HEK293 (cell line): ENCODE data around the gene MDN1.

Experiments
- CTCF ChIA-PET: fragments of 350-600 bp; formaldehyde crosslinking; extraction: SDS; loops from one replicate; lab custom pipeline; 2021; ENCODE audit warnings: antibody characterized with exemption; lab: Yijun Ruan, JAX
- POLR2A ChIA-PET: fragments of 300-600 bp; formaldehyde crosslinking; extraction: SDS; loops from one replicate; lab custom pipeline; 2020; ENCODE audit warnings: antibody characterized with exemption, inconsistent platforms; lab: Yijun Ruan, JAX
- H3K27ac ChIP-seq: fragments of 200-500 bp; sonication (Bioruptor generic); 2 replicates; pipeline ENCODE4 v1.5.1; 2014; ENCODE audit warnings: low read depth, low read length, control low read depth, inconsistent platforms; ENCODE audit errors: extremely low read depth
- H3K36me3 ChIP-seq, 2 experiments: fragments of 200-500 bp in 1 of 2; sonication (Bioruptor generic) in 1 of 2; 1 replicate in 1 of 2; 2 replicates in 1 of 2; pipeline ENCODE4 v1.5.1; 2014 to 2017; ENCODE audit warnings: inconsistent platforms in 2 of 2, low read length in 2 of 2; ENCODE audit not compliant: control insufficient read depth in 2 of 2, insufficient read depth in 1 of 2
- H3K4me1 ChIP-seq: fragments of 200-500 bp; sonication (Bioruptor generic); 2 replicates; pipeline ENCODE4 v1.5.1; 2014; ENCODE audit warnings: mild to moderate bottlenecking, low read length, inconsistent platforms; ENCODE audit not compliant: control insufficient read depth, insufficient read depth
- H3K4me3 ChIP-seq: 2 replicates; pipeline ENCODE4 v1.5.1; 2011; ENCODE audit warnings: low read depth, mild to moderate bottlenecking, control low read depth, low read length, moderate library complexity
- H3K9me3 ChIP-seq: fragments of 200-500 bp; sonication (Bioruptor generic); 2 replicates; pipeline ENCODE4 v1.5.1; 2014; ENCODE audit warnings: low read depth, low read length, inconsistent platforms; ENCODE audit not compliant: control insufficient read depth, insufficient read depth
- GLIS2 ChIP-seq: fragments of 450-650 bp; formaldehyde crosslinking; IDR thresholded peaks from 2 replicates; pipeline ENCODE4 v1.5.1; 2016; ENCODE audit warnings: missing biosample characterization, missing genetic modification characterization
- IKZF3 ChIP-seq: fragments of 450-650 bp; IDR thresholded peaks from 2 replicates; pipeline ENCODE4 v1.5.0; 2018; ENCODE audit warnings: missing biosample characterization, mild to moderate bottlenecking, missing genetic modification characterization, moderate library complexity
- OSR2 ChIP-seq: fragments of 450-650 bp; formaldehyde crosslinking; IDR thresholded peaks from 2 replicates; pipeline ENCODE4 v1.5.1; 2016; ENCODE audit warnings: missing biosample characterization, missing genetic modification characterization
- REPIN1 ChIP-seq: fragments of 450-650 bp; formaldehyde crosslinking; IDR thresholded peaks from 2 replicates; pipeline ENCODE4 v1.5.1; 2017; ENCODE audit warnings: missing biosample characterization, missing genetic modification characterization, low read depth
- SCRT2 ChIP-seq: fragments of 450-650 bp; formaldehyde crosslinking; IDR thresholded peaks from 2 replicates; pipeline ENCODE4 v1.5.1; 2016; ENCODE audit warnings: missing biosample characterization, missing genetic modification characterization
- WT1 ChIP-seq: fragments of 450-650 bp; formaldehyde crosslinking; IDR thresholded peaks from 2 replicates; pipeline ENCODE4 v1.5.1; 2016; ENCODE audit warnings: missing biosample characterization, missing genetic modification characterization
- ZBTB1 ChIP-seq: fragments of 450-650 bp; formaldehyde crosslinking; IDR thresholded peaks from 2 replicates; pipeline ENCODE4 v1.5.1; 2016; ENCODE audit warnings: missing biosample characterization, missing genetic modification characterization
- ZBTB48 ChIP-seq: fragments of 450-650 bp; formaldehyde crosslinking; IDR thresholded peaks from 2 replicates; pipeline ENCODE4 v1.5.1; 2016; ENCODE audit warnings: missing biosample characterization, missing genetic modification characterization
- ZFP3 ChIP-seq: fragments of 450-650 bp; formaldehyde crosslinking; IDR thresholded peaks from 2 replicates; pipeline ENCODE4 v1.5.1; 2016; ENCODE audit warnings: low read depth, missing biosample characterization, missing genetic modification characterization
- ZFP69B ChIP-seq: fragments of 450-650 bp; formaldehyde crosslinking; IDR thresholded peaks from 2 replicates; pipeline ENCODE4 v1.5.1; 2016; ENCODE audit warnings: missing biosample characterization, missing genetic modification characterization
- ZNF16 ChIP-seq: fragments of 450-650 bp; formaldehyde crosslinking; IDR thresholded peaks from 2 replicates; pipeline ENCODE4 v1.5.1; 2016; ENCODE audit warnings: low read depth, missing biosample characterization, missing genetic modification characterization
- ZNF350 ChIP-seq: fragments of 450-650 bp; formaldehyde crosslinking; IDR thresholded peaks from 2 replicates; pipeline ENCODE4 v1.5.0; 2017; ENCODE audit warnings: missing biosample characterization, mild to moderate bottlenecking, missing genetic modification characterization
- ZNF366 ChIP-seq: fragments of 450-650 bp; formaldehyde crosslinking; conservative IDR thresholded peaks from 2 replicates; pipeline ENCODE4 v1.5.1; 2016; ENCODE audit warnings: missing biosample characterization, missing genetic modification characterization
- ZNF416 ChIP-seq: fragments of 450-650 bp; formaldehyde crosslinking; IDR thresholded peaks from 2 replicates; pipeline ENCODE4 v1.5.1; 2016; ENCODE audit warnings: missing biosample characterization, missing genetic modification characterization
- ZNF529 ChIP-seq: fragments of 450-650 bp; formaldehyde crosslinking; IDR thresholded peaks from 2 replicates; pipeline ENCODE4 v1.5.1; 2017; ENCODE audit warnings: missing genetic modification characterization, missing biosample characterization; ENCODE audit not compliant: insufficient replicate concordance
- ZNF555 ChIP-seq: fragments of 450-650 bp; formaldehyde crosslinking; conservative IDR thresholded peaks from 2 replicates; pipeline ENCODE4 v1.5.1; 2017; ENCODE audit warnings: missing biosample characterization, mild to moderate bottlenecking, missing genetic modification characterization, inconsistent platforms
- ZNF585B ChIP-seq: fragments of 450-650 bp; formaldehyde crosslinking; IDR thresholded peaks from 2 replicates; pipeline ENCODE4 v1.5.1; 2016; ENCODE audit warnings: missing biosample characterization, missing genetic modification characterization
- ZNF596 ChIP-seq: fragments of 450-650 bp; IDR thresholded peaks from 2 replicates; pipeline ENCODE4 v1.5.0; 2018; ENCODE audit warnings: missing biosample characterization, mild to moderate bottlenecking, missing genetic modification characterization, moderate library complexity
- ZNF600 ChIP-seq: fragments of 450-650 bp; formaldehyde crosslinking; IDR thresholded peaks from 2 replicates; pipeline ENCODE4 v1.5.1; 2016; ENCODE audit warnings: missing biosample characterization, missing genetic modification characterization
- ZNF623 ChIP-seq: fragments of 450-650 bp; formaldehyde crosslinking; IDR thresholded peaks from 2 replicates; pipeline ENCODE4 v1.5.1; 2016; ENCODE audit warnings: missing biosample characterization, missing genetic modification characterization
- ZNF654 ChIP-seq: fragments of 450-650 bp; formaldehyde crosslinking; IDR thresholded peaks from 2 replicates; pipeline ENCODE4 v1.5.1; 2016; ENCODE audit warnings: low read depth, missing biosample characterization, missing genetic modification characterization
- ZNF707 ChIP-seq: fragments of 450-650 bp; formaldehyde crosslinking; IDR thresholded peaks from 2 replicates; pipeline ENCODE4 v1.5.1; 2016; ENCODE audit warnings: missing biosample characterization, missing genetic modification characterization
- ZNF768 ChIP-seq: fragments of 450-650 bp; formaldehyde crosslinking; IDR thresholded peaks from 2 replicates; pipeline ENCODE4 v1.5.1; 2018; ENCODE audit warnings: missing biosample characterization, mild to moderate bottlenecking, missing genetic modification characterization
- TF ChIP-seq, protein P1 (sequence below): fragments of 450-650 bp; formaldehyde crosslinking; IDR thresholded peaks from 2 replicates; pipeline ENCODE4 v1.5.1; 2016; ENCODE audit warnings: missing biosample characterization, missing genetic modification characterization
- TF ChIP-seq, protein P2 (sequence below): fragments of 450-650 bp; formaldehyde crosslinking; IDR thresholded peaks from 2 replicates; pipeline ENCODE4 v1.5.1; 2017; ENCODE audit warnings: missing biosample characterization, missing genetic modification characterization

The MDN1 gene

DNA sequence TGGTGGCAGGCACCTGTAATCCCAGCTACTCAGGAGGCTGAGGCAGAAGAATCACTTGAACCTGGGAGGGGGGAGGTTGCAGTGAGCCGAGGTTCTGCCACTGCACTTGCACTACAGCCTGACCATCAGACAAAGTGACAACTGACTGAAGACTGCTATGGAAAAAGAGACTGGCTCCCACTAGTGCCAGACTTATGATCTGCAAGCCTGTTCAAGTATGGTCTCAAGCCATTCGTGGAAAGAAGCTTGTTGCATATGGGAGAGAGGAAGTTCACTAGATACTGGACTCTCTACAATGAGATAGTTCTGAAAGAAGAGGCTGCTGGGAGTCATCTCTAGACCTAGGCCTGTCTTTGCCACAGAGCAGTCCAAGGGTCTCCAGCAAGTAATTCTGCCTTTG lies 26.7 kb downstream of the MDN1 start:
- H3K4me3 ChIP-seq = no peak overlapping the region
- CTCF ChIA-PET = interaction anchor here (0.6 to 2.0 kb wide), 25 partner anchors 10 to 810 kb away, joined by 3 to 22 read pairs (median 4); no protein-coding TSS in a partner anchor
- no peaks in the 10 kb centered on the region for H3K9me3 ChIP-seq
- H3K4me1 ChIP-seq = no peaks in the 10 kb centered on the region
- H3K27ac ChIP-seq = no peak overlapping the region
- H3K36me3 ChIP-seq = peaks cover 8 to 67% of the 10 kb centered on the region in 2 experiments; a peak in 2 of 3 replicates
- 0 out of 2 replicates have a peak, but pooled peaks have one; percentile 46 for TF ChIP-seq ZNF600
- TF ChIP-seq OSR2 (tag by site-specific recombination) = no peak
- peak; percentile 23 for TF ChIP-seq ZNF654 (tag by site-specific recombination)
- TF ChIP-seq IKZF3 (tag by site-specific recombination) = no peak
- TF ChIP-seq, protein P1, sequence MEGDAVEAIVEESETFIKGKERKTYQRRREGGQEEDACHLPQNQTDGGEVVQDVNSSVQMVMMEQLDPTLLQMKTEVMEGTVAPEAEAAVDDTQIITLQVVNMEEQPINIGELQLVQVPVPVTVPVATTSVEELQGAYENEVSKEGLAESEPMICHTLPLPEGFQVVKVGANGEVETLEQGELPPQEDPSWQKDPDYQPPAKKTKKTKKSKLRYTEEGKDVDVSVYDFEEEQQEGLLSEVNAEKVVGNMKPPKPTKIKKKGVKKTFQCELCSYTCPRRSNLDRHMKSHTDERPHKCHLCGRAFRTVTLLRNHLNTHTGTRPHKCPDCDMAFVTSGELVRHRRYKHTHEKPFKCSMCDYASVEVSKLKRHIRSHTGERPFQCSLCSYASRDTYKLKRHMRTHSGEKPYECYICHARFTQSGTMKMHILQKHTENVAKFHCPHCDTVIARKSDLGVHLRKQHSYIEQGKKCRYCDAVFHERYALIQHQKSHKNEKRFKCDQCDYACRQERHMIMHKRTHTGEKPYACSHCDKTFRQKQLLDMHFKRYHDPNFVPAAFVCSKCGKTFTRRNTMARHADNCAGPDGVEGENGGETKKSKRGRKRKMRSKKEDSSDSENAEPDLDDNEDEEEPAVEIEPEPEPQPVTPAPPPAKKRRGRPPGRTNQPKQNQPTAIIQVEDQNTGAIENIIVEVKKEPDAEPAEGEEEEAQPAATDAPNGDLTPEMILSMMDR (tag by site-specific recombination) = peak; percentile 56
- peak; percentile 88 for TF ChIP-seq SCRT2
- TF ChIP-seq ZNF596 (tag by site-specific recombination) = no peak
- TF ChIP-seq ZNF529 (tag by site-specific recombination) = no peak
- POLR2A ChIA-PET = interaction anchor here (1.2 kb wide), 1 partner anchor 36 kb away, joined by 6 read pairs; the partner anchor contains the start of gene CASP8AP2

DNA sequence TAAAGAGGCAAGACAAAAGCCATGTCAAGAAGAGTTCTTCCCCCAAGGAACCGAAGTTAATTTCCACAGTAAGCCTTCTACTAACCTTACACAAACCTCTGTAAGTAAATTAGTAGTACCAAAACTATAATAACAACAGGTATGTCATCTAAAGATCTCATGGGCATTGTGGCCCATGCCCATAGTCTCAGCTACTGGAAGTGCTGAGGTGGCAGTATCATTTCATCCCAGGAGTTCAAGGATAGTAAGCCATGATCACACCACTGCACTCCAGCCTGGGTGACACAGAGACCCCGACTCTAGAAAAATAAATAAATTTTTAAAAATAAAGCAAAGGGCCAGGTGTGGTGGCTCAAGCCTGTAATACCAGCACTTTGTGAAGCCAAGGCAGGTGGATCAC lies 29.2 kb downstream of the MDN1 start:
- CTCF ChIA-PET = interaction anchor here (0.6 kb wide), 2 partner anchors 146 to 361 kb away, joined by 3 read pairs; no protein-coding TSS in a partner anchor
- TF ChIP-seq ZNF707 (tag by site-specific recombination) (no peak), ZNF366 (tag by site-specific recombination) (no peak), ZNF623 (tag by site-specific recombination) (no peak), ZNF768 (no peak), REPIN1 (no peak), ZBTB48 (tag by site-specific recombination) (no peak), ZNF416 (tag by site-specific recombination) (no peak), ZNF585B (tag by site-specific recombination) (no peak), WT1 (no peak), ZNF350 (tag by site-specific recombination) (no peak), ZFP3 (no peak), GLIS2 (tag by site-specific recombination) (no peak), ZNF555 (no peak), ZNF16 (tag by site-specific recombination) (no peak), ZFP69B (no peak), ZBTB1 (tag by site-specific recombination) (no peak)
- TF ChIP-seq, protein P2, sequence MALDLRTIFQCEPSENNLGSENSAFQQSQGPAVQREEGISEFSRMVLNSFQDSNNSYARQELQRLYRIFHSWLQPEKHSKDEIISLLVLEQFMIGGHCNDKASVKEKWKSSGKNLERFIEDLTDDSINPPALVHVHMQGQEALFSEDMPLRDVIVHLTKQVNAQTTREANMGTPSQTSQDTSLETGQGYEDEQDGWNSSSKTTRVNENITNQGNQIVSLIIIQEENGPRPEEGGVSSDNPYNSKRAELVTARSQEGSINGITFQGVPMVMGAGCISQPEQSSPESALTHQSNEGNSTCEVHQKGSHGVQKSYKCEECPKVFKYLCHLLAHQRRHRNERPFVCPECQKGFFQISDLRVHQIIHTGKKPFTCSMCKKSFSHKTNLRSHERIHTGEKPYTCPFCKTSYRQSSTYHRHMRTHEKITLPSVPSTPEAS (tag by site-specific recombination) = no peak

More for the DNA sequence above, 29.2 kb downstream of the MDN1 start:
- H3K9me3 ChIP-seq = no peaks in the 10 kb centered on the region
- H3K4me3 ChIP-seq = no peak overlapping the region
- H3K36me3 ChIP-seq = peaks cover 4 to 80% of the 10 kb centered on the region in 2 experiments; a peak in 2 of 3 replicates
- POLR2A ChIA-PET = interaction anchor here (1.1 kb wide), 1 partner anchor 39 kb away, joined by 3 read pairs; no protein-coding TSS in a partner anchor
- H3K4me1 ChIP-seq = no peaks in the 10 kb centered on the region
- H3K27ac ChIP-seq = no peak overlapping the region
